ENCODE measurements around the gene SSBP2.
A peak's percentile ranks its signal among the peaks of the same experiment; 100 is the strongest.

The SSBP2 gene

DNA sequence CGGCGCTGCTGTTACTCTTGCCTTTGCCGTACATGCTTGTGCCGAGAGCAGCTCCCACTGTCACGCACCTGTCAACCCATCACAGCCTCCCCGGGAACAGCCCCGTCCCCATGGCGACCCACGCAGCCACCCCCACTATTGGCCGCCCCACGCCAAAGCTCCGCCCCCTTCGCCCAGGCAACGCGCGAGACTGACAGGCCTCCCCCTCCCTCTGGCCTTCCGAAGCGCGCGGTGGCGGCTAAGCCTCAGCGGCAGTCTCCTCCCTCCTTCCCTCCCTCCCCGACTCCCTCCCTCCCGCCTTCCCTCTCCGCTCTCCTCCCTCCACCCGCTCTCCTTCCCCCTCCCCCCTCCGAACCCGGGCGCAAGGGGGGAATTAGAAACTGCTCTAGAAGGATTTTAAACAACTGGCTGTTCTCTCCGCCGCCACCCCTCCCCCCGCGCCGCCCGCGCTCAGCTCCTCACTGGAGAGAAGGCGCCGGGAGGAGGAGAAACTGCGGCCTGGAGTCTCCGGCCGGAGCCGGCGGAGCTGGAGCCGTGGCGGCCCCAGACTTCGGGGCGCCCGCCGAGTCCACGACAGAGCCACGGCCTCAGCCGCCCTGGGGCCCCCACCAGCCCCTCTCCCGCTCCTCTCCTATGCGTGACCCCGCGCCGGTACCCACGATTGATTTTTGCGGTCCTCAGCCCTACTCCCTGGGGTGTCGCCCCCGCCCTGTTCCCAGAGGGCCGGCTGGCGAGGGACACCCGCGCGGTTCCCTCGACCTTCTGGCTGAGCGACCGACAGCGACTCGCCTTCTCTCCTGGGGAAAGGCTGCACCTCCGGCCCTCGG lies at the start of gene SSBP2:
Gene SSBP2 (minus strand): TSS at position 89 of the 827 bp plus-strand sequence. CDS start 55 bp downstream, at position 34.
- peak; percentile 95 for DNase-seq

DNA sequence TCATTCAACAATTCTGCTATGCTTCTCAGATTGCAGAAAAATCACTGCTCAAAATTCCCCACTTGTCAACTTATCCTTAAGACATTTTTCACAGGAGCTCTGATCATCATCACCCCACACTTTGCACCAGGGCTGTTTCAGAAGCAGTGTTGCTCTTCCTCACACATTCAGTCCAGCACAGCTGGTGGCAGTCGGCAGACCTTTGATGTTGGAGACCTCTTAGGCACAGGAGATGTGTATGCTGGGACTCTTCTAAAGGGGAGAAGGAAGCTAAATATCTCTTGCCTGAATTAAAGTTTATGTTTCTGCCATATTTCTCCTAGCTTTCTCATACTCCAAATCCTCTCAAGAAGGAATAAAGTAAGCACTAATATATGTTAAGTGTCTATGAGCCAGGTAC lies 44.8 kb upstream of the SSBP2 start:
- DNase-seq = no peak

DNA sequence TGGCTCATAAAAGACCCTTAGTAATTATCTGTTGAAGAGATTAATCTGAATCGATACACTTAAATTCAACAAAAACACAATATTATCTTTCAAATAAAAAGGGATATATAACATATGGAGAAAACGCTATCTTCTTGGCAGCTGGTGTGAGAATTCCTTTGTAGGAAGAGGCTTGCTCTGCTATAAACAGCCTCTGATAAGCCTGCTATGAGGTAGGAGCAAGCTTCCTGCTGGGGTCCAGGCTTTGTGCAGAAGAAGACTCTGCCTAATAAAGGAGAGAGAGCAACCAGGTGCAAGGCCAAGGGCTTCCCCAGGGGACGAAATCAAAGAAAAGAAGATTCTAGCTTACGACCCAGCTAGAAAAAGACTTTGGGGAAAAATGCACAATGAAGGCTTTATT lies 43.3 kb upstream of the SSBP2 start:
- DNase-seq = no peak

GRCh38 chr5:81790336-81790735 lies 39.4 kb upstream of the SSBP2 start:
- no peak for DNase-seq

DNA sequence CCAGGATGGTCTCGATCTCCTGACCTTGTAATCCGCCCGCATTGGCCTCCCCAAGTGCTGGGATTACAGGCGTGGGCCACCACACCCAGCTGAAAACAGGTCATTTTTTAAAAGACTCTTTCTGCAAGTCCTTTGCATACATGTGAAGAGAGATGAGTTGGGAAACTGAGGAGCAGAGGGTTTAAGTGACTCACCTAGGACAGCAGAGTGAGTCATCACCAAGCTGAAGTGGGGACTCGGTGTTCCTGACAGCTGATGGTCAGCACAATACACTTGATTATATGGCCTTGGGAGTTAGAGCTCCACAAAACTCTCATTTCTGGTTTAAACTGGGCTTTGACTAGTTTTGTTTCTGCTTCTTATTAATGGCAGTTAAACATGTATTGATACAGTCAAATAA lies 38.1 kb upstream of the SSBP2 start:
- no peak for DNase-seq

DNA sequence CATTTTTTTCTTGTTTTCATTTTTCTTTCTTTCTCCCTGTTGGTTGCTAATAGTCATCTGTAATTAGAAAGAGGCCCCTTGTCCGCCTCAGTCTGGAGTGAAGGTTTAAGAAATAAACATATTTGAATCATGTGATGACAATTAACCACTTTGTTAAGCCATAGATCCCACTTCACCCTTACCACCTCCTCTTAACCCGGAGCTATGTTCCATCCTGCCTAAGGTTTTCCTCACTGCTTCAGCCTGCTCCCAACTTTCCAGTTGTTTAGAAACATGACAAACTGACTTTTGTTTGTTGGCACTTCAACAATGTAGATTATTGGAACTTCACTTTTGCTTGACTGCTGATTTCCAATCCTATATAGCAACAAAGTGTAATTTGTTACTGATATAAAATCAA lies 37.4 kb upstream of the SSBP2 start:
- no peak for DNase-seq

DNA sequence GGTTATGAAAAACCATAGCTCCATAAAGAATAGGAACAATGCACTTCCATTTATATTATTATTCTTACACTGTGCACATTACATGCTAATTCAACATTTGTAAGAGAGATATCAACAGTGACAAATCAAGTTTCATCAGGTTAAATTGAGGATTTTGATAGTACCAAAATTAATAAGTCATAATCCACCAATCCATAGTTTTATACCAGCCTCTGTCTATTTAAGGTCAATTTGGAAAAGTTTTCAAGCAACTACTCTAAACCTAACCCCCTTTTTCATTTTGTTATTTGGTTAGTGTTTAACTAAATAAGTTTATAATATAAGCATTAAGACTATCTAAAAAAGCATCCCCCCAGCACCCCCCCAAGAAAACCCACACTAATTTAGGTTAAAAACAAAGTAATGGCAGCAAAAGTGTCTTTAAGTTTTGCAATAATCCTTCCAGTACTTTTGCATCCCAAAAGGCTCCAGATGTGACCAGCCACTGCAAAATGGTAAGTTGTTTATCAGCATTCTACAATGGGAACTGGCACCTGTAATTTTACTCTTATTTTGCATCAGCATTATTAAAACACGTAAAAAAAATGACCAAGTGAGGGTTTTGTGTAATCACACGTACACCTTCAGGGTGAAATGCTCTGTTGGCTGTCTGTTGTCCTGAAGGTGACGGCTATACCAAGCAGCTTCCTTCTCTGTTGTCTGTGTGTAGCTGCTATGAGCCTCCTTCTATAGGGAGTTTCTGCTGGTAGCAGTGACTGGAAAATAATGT lies 36.8 kb upstream of the SSBP2 start:
- DNase-seq = peak; percentile 9

DNA sequence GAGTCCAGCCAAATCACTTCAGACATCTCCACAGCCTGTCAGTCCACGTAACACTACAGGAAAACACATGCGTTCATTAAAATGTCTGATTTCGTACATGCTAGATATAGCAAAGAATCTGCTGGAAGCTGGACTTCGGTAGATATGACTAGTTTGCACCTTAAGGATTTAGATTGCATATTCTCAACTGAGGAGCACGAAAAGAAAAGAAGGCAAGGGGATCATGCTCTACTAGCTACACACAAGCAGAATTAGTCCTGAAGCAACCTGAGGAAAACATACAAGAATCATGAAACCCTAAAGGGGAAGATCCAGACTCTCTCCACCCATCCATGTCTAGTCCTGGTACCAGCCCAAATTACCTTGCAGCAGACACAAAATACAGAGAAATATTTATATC lies 36.1 kb upstream of the SSBP2 start:
- no peak for DNase-seq

- DNase-seq = no peak
These were observed 35.6 kb upstream of the SSBP2 start for GRCh38 chr5:81786496-81786895.

GRCh38 chr5:81785322-81785721 lies 34.4 kb upstream of the SSBP2 start:
- peak in 1 of 2 experiments; percentile 20 for DNase-seq

GRCh38 chr5:81783401-81783800 lies 32.5 kb upstream of the SSBP2 start:
- no peak for DNase-seq

DNA sequence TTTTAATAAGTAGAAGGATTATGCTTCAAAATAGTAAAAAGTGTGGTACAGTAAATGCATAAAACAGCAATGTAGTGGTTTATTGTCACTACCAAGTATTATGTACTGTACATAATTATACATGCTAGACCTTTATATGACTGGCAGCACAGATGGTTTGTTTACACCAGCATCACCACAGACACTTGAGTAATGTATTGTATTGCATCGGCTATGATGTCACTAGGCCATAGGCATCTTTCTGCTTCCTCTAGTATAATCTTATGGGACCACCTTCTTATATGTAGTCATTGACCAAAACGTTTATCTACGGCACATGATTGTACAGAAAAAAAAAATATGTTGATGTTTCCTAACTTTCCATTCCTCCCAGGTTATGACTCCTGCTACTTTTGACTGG lies 31.9 kb upstream of the SSBP2 start:
- DNase-seq = no peak

- DNase-seq = no peak
These were observed 29.0 kb upstream of the SSBP2 start for GRCh38 chr5:81779916-81780266.

DNA sequence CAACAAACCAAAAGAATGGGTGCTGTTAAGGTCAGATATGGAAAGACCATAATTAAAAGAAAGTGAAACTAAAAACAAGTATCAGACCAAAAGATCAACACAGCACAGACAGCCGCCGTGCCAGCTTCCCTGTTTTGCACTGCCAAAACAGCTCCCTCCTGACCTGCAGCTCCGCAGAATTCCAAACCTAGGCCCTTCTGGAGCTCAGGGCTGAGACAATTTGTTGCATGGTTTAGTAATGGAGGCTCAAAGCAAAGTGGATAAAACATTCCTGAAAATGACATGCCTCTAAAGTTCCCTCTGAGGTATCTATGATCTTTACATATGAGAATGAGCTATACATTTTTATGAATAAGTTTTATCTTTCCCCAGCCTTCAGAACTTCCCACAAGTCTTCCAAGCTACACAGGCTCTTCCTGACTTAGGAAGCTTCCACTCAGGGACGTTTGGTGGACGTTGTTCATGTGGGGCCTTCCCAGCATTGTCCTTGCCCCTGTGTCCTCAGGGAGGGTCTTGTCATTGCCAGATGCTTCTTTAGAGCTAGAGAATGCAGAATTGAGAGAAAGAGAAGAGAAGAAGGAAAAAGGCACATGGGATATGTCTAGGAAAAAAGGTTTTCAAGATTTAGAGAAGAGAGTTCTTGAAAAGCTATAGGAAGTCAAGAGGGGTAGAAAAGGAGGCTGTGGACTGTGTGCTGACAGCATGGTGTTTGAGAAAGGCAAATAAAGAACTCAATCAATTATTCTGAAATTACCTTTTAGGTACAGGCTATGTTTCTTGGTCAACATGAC lies 28.4 kb upstream of the SSBP2 start:
- DNase-seq = peak; percentile 60 to 63

GRCh38 chr5:81778642-81779041 lies 27.7 kb upstream of the SSBP2 start:
- no peak for DNase-seq

- no peak for DNase-seq
These were observed 25.4 kb upstream of the SSBP2 start for GRCh38 chr5:81776258-81776657.

DNA sequence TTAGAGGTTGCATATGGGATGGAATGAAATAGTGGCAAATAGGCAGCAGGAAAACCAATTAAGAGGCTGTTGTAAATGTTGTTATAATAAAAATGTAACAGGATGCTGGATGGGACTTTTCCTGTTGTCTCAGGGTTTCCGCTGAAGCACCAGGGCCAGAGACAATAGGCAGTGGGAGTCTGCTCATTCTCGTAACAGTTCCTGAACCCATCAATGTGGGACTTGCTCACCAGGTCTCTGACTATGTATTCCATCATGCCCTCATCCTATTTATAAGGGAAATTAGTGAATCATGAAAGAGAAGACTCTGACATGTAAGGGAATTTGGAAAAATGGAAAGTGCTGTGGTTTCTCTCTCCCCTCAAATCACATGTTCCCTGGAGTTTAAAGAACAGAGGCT lies 23.5 kb upstream of the SSBP2 start:
- DNase-seq = no peak

DNA sequence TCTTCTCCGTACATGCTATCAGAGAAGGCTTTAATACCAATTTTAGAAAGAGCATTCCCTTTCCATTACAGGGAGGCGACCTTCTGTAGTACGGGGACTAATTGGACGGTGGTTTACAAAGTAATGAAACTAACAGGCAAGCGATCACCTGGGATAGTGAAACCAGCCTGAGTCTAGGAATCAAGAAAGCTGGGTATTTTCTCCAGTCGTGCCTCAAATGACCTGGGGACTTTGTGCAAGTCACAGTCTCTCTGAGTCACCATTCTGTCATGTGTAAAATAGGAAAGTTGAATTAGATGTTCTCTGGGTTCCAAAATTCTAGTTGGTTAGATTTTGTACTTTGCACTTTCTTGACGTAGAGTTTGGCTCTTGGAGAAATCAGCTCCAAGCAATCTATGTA lies 22.7 kb upstream of the SSBP2 start:
- no peak for DNase-seq

GRCh38 chr5:81773161-81773560 lies 22.3 kb upstream of the SSBP2 start:
- DNase-seq = no peak

DNA sequence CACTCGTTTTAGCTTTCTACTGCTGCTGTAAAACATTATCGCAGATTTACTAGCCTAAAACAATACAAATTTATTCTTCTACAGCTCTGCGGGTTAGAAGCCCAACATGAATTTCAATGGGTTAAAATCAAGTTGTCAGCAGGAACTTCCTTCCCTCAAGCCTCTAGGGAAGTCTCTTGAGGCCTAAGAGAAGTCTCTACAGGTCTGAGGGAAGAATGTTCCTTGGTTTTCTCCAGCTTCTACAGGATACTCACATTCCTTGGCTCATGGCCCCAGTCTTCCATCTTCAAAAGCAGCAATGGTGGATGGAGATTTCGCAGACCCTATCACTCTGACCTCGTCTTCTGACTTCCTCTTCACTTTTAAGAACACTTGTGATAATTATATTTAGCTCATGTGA lies 21.6 kb upstream of the SSBP2 start:
- DNase-seq = no peak

DNA sequence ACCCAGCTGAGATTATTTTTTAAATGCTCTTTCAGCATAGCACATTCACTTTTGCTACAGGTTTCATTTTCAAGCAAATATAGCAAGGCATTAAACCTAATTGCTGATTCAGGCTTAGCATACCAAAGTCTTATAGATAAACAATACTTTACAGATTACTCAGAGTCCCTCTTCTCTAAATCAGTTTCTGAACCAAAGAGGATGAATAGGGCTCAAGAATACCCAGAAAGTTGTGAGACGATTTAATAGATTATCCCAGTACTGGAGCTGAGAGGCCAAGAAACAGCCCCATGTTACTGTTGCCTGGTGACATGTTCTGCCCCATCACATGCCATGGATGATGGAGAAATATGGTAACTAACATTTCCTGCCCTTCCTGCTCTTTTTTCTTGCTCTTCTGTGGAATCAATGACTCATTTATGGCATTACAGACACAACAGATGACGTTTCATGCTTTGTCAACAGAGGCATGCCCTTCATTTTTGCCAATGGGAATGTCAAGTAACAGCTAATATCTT lies 18.1 kb upstream of the SSBP2 start:
- DNase-seq = no peak

GRCh38 chr5:81767938-81768337 lies 17.0 kb upstream of the SSBP2 start:
- no peak for DNase-seq

DNA sequence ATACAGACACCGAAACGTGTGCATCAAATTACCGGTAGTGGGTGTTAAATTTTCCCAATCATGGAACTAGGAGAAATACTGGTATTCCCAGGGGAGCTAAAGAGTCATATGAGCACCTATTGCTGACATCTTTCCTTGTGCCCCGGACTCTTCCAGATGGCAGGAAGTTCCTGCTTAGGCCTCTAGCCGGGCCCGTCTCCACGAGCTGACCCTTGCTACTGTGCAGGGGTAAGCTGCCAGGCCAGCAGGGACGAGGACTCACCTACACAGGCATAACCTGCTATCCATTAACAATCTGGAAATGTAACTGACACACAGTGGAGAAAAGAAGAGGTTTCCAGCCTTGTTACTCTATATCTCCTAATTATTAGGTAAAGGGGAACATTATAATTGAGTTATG lies 16.2 kb upstream of the SSBP2 start:
- no peak for DNase-seq

Data from AML-193 (cell line).